Coronary artery (tissue), 2 donors: ENCODE measurements around the gene FAM72B.
"Not testable (repeated sequence)": the region's sequence is repeated elsewhere in the genome, so short reads cannot be mapped to it uniquely, and the experiment has no call there.

ENCODE experiments used
- DNase-seq: peaks from one replicate; pipeline ENCODE4 v3.0.0-alpha.2; 2017; ENCODE audit warnings: low spot score
- H3K27ac ChIP-seq, 2 donors: fragments of 200-600 bp; sonication (generic); one replicate each; pipeline ENCODE4 v1.5.1; 2016 to 2019
- H3K4me3 ChIP-seq: fragments of 200-600 bp; sonication (generic); 2 replicates; pipeline ENCODE4 v1.5.1; 2016; ENCODE audit warnings: mild to moderate bottlenecking, moderate library complexity

The FAM72B gene

DNA sequence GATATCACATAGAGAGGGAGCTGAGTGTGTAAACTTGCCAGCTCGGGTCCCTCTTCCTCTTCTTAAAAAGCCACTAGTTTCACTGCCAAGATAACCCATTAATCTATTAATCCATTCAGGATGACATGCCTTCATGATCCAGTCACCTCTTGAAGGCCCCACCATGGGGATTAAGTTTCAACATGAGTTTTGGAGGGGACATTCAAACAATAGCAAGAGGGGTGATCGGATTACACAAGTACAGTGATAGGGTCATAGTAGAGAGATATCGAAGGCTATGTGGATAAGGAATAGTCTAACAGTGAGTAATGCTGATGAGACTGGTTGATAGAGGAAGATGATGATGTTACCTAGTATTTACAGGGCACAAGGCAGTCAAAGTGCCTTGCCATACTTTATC, 18.8 kb upstream of the FAM72B start:
- not testable (repeated sequence) for H3K27ac ChIP-seq, DNase-seq, H3K4me3 ChIP-seq

DNA sequence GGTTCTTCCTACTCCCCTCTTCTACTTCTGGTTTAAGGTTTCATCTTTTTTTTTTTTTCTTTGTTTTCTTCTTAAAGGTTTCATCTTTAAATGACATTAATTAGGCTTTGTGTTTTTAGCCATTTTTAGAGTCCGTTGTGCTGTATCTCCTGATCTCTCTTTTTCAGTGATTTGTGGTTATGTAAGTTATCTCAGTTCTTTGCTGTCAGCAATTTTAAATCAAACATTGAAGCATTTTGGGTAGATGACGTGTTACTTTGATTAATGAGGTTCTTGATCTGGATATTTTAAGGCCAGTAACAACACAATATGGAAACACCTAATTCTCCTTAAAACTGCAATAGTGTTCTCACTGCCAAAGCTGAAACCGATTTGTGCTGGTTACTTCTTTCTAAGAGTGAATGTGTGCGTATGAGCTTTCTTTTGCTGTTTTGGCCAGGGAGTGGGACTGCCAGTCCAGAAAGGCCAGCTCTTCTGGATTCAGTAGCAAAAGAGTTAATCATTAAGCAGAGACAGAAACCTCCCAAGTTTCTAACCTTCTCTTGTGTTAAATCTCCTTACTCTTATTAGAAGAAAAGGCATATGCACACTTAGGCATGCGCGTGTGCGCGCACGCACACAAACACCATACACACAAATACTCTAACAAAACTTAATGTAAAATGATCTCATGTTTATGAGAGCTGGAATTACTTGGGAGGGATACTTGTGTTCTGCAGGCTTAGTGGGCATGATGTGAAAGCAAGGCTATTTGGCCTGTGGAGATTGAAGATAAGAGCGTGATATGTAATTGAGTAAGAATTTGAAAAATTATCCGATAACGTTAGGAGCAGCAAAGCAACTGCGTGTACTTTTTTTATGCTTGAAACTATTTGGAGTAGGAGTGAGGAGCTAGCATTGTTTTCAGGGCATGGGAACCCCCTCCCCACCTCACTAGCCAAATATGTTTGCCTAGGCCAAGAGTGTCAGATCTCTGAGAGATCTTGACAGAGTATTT, 17.1 kb upstream of the FAM72B start:
- Histone ChIP-seq H3K4me3 (peak overlapping the region; percentile 36), H3K27ac (peak overlapping the region in 1 of 2 donors; percentile 56)
- DNase-seq = peak; percentile 9

DNA sequence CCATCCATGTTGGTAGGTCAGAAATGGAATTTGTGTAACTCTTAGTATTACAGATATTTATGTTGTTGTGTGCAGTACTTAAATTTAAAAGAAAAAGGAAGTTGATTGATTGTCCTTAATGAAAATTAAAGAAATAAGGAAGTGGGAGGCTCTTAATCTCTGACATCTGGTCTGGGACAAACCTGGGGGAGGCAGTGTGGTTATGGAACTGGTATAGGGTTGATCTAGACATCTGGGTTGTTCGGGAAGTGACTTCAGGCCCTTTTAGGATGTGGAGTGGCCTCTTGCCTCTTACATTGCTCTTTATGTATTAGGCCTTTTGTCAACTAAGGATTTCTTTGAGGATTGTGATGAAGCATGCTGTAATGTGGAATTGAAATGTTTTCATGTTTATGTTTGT, 16.1 kb upstream of the FAM72B start:
- H3K4me3 ChIP-seq, DNase-seq: not testable (repeated sequence)

DNA sequence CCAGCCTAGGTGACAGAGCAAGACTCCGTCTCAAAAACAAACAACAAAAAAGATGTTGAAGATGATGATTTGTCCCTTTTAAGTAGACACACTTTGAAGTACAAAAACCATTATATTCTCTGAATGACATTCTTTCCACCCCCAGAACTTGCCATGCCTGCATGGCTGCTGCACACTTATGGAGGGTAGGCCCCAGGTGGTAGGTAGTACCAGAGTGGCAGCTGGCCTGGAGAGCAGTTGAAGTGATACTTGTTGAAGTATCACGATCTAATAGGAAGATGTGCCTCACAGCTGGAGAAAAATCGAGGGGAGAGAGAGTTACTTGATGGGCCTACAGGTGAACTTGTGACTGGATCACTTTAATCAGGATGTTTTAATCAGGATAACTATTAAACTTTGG, 15.6 kb upstream of the FAM72B start:
- H3K4me3 ChIP-seq, H3K27ac ChIP-seq, DNase-seq: not testable (repeated sequence)

More for the DNA sequence above, 16.1 kb upstream of the FAM72B start:
- H3K27ac ChIP-seq = not testable (repeated sequence)

DNA sequence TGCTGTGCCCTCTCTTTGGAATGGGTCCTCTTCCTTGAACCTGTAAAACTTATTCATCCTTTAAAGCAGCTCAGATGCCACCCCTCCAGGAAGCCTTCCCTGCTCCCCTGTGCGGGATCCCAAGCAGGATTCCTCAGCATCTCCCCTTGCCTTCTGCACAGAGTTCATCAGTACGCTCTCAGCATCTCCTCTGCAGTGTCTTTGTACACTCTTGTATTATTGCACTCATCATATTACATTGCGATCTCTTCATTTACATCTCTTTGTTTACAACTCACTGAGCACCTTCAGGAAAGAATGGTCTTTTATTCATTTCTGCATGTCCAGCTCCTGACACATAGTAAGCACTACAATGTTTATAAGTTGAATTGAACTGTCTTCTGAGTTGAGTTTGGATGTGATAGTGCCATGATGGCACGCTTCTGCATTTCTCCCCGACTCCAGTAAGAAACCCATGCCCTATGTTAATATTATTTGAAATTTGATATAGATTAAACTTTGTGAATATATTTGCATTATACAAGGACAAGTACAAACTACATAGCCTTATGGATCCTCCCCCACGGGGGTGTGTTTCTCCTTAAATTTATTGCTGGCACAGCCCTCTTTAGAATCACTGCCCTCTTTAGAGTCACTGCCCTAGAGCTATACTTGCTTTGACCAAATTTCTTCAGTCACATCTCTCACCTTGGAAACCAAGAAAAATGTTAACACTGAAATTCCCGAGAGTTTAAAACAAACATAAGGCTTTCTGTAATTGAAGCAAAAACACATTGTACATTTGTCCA, 13.1 kb upstream of the FAM72B start:
- H3K27ac ChIP-seq, H3K4me3 ChIP-seq, DNase-seq: not testable (repeated sequence)

DNA sequence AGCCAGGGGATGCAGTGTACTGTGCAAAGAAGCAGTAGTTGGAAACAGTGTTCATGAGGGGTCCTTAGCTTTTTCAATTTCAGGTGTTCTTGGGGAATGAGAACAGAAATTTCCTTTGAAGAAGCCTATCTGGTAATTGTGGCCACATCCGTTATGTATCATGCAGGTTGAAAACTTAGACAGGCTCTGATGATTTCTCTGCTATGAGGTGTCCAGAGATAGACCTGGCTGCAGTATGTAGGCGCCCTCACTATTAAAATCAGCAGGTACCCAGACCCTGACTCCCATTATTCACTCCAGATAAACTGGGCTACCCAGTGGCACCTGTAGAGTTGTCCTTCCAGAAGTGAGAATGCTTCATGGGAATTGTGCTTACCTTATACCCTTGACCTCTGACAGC, 8.4 kb upstream of the FAM72B start:
- not testable (repeated sequence) for H3K4me3 ChIP-seq, DNase-seq, H3K27ac ChIP-seq

DNA sequence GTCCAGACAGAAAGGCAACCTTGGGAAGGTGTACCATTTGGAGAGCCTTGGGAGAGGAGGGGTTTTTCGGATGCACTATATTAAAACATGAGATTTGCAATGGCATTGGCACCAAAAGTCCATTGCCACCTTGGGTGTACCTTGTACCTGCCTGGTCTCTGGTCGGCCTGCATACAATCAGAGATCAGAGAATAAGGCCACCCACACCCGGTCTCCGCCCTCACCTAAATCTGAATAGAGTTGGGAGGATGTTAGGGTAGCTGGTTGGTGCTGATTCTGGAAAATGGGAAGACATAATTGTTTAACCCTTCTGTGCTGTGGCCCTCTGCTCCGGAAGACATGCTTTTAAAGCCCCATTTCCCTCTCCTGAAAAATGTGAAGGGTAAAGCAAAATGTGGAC, 3.8 kb upstream of the FAM72B start:
- DNase-seq = peak; percentile 31
- H3K27ac ChIP-seq = peak overlapping the region in 1 of 2 donors; percentile 11
- H3K4me3 ChIP-seq = peak overlapping the region; percentile 48

DNA sequence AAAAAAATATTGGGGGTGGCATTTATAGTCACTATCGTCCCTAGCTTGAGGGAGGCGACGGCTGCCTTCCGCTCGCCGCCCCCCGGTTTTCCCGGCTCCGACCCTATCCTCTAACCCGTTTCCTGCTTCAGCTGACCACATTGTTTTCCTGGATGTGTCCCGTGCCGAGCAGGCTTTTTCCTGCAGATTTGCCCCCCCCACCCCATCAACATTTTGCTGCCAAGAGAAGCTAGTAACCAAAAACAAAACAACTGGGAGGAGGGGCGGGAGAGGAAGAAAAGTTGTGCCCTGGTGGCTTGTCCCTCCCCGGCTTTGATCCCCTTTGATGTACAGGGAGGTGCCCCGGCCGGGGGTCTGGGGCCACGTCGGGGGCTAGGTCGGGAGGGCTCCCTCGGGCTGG, 2.1 kb upstream of the FAM72B start:
- DNase-seq = not testable (repeated sequence)
- Histone ChIP-seq H3K27ac (peak overlapping the region in 1 of 2 donors; percentile 65), H3K4me3 (peak overlapping the region; percentile 60)

DNA sequence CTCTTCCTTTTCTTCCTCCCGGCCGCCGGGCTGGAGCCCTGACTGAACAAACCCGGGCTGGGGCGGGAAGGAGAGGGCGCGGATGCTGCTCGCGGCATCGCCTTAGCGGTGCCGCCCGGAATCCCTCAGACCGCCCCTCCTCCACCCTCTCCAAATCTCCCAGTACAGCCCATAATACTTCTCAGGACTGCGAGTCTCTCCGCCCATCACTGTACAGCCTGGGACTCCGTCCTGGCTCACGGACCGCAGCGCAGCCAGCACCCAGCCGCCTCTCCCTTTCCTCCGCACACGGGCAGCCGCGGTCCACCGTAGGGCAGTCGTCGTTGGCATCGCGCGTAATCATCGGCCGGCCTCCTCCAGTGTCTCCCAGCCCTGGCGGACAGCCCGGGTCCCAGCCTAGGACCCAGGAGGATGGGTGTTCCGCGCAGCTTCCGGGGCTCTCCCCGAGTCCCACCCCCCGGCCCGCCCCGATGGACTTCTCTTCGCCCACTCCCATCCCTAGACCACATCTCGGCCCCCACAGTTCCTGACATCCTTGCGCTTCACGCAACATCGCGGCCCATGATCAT, 1.1 kb upstream of the FAM72B start:
- DNase-seq = not testable (repeated sequence)
- Histone ChIP-seq H3K4me3 (peak overlapping the region; percentile 71), H3K27ac (peak overlapping the region; percentile 51 to 91)

DNA sequence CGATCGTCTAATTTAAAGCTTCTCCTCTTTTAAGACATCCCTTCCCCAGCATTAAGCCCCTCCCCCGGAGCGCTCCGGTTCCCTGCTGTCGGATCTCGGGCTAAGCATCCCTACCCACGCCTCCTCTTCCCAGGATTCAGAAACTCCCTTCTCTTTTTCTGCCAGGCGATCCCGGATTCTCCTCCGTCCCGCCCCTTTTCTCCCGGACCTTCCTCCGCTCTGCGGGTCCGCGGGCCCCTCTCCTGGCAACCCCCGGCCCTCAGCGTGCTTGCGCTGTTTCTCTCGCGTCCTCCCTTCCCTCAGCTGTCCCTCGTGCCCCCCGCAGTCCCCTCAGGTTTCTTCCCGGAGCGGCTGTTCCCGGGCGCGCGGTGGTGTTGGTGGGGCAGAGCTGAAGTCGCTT, 273 bp downstream of the FAM72B start:
- not testable (repeated sequence) for H3K27ac ChIP-seq
- peak overlapping the region; percentile 59 for H3K4me3 ChIP-seq
- peak; percentile 26 for DNase-seq

DNA sequence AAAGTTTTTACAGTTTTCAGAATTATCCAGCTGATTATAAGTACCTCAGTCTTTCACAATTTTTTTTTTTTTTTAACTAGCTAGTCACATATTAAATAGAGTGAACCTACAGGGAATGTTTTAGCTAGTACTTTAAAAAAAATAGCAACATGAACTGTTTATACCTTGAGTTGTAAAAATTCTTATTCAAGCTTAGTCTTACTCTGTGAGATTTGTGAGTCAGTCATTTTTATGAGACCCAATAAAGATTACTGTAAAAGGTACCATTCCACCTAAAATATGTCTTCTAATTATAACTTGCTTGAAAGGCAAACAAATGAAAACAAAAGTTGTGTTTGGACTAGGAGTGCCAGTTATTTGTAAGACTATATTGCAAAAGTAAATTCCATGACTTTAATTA, 5.9 kb downstream of the FAM72B start:
- not testable (repeated sequence) for DNase-seq, H3K4me3 ChIP-seq, H3K27ac ChIP-seq

DNA sequence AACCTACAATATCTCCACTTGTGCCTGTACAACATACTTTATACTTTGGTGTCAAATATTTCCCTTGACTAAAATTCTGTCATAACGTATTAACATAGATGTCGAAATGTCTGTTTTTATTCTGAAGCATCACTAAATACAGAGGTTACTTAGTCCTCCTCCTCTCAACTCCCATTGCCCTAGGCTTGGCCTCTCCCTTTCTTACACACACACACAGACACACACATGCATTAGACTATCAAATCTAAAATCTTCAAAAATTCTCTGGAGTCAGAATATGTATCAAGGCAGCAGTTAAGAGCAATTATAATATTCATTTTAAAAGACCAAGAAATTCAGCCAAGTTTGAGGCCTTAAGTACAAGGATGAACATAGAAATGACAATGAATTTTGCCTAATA, 7.5 kb downstream of the FAM72B start:
- not testable (repeated sequence) for H3K4me3 ChIP-seq, DNase-seq, H3K27ac ChIP-seq

DNA sequence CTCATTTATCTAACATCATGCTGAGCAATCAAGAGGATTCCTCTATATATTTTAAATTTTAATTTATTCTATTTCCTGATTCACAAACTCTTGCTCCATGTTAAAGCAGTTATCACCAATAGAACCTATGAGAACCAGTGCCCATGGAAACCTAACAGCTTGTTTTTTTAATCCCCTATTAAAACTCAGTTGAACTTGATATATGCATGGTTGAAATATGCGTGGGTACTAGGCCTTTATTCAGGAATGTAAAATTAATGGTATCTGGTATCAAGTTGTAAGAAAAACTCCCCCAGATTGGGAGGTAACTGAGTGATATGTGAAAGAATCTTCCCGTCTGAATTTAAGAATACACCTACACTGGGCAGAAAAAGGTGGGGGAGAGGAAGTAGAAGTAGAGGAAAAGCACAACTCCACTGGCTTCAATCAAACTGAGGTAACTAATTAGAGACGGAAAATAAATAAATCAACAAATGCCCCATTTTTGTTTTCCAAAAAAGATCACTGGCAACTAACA, 15.9 kb downstream of the FAM72B start:
- DNase-seq, H3K4me3 ChIP-seq, H3K27ac ChIP-seq: not testable (repeated sequence)

DNA sequence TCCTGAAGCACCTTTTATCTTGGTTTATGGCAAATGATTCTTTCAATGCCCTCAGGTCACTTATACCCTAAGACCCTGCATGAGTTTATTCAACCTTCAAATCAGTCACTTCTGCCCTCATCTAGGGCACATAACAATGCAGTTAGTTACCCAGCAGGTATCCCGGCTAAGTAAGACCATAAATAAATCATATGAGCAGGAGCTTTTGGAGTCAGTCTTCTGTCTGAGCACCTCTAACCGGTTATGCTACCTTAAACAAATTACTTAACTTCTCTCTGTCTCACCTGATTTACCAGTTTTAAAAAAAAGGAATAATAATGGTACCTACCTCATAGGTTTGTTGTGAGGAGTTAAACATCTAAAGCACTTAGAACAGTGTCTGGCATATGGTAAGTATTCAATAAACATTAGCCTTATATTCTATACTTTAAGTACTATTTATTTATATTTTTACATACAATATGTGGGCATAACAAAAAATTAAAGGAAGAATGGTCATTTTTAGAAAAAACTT, 16.9 kb downstream of the FAM72B start:
- not testable (repeated sequence) for H3K27ac ChIP-seq, DNase-seq

DNA sequence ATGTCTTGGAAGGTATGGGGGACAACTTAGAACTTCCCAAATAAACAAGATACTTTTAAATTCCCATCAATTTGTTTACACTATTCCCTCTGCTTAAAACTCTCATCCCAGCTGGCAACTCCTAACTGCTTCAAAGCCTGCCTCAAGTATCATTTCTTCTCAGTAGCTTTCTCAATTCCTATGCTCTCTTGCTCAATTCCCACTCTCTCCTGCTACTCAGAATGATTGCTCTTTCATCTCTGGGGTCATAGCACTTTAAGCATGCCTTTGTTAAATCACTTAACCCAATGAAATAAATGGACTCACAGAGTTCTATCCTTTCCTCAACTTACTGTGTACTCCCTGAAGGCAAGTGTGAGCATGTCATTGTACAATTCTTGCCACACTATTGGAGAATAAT, 18.8 kb downstream of the FAM72B start:
- DNase-seq, H3K4me3 ChIP-seq, H3K27ac ChIP-seq: not testable (repeated sequence)

More for the DNA sequence above, 16.9 kb downstream of the FAM72B start:
- not testable (repeated sequence) for H3K4me3 ChIP-seq

DNA sequence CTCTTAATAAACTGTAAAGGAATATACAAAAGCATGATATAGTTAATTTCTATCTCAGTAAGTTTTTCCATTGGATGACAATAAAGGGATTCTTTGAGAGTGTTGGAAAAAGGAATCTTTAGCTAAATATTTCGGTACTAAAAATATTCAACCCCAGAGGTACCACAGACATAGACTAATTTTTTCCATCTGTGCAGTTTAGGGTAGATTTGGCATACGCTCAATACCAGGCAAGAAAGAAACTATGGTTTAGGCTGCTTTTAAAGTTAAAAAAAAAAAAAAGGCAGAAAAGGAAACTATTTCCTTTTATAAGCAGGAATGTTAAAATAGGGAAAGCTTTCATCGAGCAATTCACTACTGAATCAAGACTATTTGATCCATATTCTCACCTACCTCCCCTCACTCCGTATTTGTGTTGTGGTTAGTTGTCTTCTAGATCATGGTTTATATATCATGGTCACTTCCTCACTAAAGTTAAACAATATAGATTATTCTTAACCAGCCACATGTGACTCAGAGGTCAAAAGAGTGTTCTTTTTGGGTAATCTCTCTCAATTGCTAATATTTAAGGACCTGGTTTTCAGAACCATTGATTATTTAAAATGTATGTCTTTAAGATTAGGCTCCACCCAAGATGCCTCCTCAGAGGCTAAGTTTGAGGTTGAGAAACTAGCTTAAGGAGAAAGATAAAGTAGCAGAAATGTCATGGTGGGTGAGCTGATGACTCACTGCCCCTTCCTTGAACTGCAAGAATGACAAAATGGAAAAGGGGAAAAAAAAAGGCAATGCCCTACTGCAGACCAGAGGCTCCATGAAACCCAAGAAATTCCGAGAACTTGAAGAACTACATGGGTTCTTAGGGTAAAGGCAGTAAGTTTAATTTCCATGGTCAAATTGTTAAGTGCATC, 20.0 kb downstream of the FAM72B start:
- not testable (repeated sequence) for H3K4me3 ChIP-seq, H3K27ac ChIP-seq, DNase-seq

DNA sequence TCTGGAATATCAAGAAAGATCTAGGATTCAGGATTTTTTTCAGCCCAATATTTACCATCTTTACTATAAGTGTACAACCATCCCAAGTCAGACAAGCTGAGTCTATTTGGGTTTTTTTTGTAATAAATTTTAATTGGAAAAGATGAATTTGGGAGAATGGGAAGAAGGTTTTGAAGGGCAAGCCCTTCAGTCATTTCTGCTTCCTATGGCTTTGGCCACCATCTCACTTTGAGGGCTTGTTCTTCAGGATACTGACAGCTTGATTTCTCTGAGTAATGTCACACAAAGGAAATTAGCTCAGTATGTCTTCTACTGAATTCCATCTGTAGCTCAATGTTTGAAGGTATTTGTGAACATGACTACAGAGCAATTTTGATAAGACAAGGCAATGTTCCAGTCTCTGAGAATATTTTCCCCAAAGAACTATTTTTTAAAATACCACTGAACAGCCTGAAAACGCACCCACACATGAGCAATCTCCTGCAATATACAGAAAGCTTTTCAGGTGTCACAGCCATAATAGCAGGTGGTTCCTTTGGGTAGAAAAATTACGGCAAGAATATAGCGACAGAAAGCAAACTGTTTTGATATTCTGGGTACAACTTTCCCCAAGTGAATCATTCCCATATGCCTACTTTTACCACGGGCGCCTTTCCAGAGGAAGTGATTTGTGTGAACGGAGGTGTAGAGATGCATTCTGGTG, 22.8 kb downstream of the FAM72B start:
- not testable (repeated sequence) for DNase-seq, H3K4me3 ChIP-seq, H3K27ac ChIP-seq
